NCI-H2107 treated with DMSO at 0.1 percent for 48 hours (cell line): ENCODE measurements around the gene S100A1.
A peak's percentile ranks its signal among the peaks of the same experiment; 100 is the strongest.
"Not testable (repeated sequence)": the region's sequence is repeated elsewhere in the genome, so short reads cannot be mapped to it uniquely, and the experiment has no call there.

Source experiments
- DNase-seq: peaks from one replicate; lab custom pipeline; 2025; ENCODE audit not compliant: unreplicated experiment; lab: John Stamatoyannopoulos, UW

The S100A1 gene

GRCh38 chr1:153629971-153630370 is 1.7 kb downstream of the S100A1 start:
- no peak for DNase-seq

- no peak for DNase-seq
These were observed 2.1 kb downstream of the S100A1 start for GRCh38 chr1:153630384-153630783.

GRCh38 chr1:153631047-153632022 is 3.1 kb downstream of the S100A1 start:
- no peak for DNase-seq

DNA sequence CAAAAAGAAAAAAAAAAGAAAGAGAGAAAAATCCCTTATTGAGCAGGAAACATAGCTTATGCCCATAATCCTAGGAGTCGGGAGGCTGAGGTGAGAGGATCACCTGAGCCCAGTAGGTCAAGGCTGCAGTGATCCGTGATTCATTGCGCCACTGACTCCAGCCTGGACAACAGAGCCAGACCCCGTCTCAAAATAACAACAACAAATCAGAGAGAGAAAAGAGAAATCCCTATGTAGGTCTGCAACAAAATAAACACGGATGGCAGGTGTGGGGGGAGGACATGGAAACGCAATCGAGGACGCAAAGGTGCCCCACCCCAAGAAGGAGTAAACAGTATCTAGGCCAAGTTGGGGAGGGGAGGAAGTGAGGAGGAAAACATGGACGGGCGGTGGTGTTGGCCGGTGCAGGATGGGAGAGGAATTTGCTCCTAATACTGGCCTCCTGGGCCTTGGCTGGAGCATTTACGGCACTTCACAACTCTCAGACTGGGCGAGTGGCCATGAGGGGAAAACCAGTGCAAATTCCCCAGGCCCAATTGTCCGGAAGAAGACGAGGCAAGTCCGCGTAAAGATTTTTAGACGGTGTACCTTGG is 5.0 kb downstream of the S100A1 start:
- no peak for DNase-seq

DNA sequence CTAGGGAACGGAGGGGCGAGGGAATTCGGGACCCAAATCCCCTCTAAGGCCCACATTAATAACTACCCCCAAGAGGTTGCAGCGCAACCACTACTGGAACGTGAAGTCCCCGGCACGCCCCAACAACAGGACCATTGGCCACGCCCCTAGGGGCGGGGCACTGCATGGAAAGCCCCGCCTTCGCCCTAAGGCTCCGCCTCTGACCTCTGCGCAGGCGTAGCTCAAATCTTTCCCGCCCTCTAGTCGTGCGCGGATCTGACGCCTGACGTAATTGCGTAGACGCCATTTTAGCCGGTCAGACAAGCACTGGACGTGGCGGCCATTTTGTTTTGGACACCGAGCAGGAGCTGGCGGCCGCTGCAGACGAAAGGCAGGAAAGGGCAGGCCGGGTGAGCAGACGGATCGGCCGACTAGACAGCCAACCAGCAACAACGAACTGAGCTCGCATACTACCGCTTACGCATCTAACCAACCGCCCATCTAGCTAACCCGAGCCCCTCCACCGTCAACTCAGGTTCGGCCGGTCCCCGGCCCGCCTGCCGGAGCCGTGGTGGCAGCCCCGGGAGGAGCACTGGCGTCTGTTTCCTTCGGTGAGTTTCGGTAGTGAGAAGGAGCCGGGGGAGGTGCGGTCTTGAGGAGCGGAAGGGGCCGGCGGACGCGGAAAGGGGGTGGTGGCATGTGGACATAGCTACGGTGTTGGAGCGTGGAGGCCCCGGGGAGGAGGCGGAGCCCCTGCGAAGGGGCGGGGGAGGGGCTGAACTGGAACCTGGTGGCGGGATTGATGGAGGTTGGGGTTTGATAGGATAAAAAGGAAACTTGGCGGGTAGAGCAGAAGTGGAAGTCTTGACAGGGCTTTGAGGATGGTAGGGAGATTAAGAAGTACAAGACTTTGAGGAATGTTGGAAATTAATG is 5.8 kb downstream of the S100A1 start, which contains the start of gene CHTOP:
TSS of gene CHTOP (plus strand) at position 313 of the 912 bp plus-strand sequence. CDS start 2,523 bp downstream, outside the sequence.
- peak; percentile 89 for DNase-seq

- DNase-seq = no peak
These were observed 7.6 kb downstream of the S100A1 start for GRCh38 chr1:153635872-153636271.

DNA sequence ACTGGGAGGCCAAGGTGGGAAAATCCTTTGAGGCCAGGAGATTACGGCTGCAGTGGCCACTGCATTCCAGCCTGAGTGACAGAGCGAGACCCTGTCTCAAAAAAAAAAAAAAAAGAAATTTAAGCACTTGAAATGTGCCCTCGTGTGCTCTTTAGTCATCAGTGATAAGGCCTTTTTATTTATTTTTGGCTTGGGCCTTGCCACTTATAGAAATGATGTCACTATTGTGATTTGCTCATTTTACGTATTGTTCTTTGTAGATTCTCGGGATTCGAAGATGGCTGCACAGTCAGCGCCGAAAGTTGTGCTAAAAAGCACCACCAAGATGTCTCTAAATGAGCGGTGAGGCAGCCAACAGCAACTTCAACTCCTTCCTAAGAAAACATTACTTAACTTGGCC is 8.1 kb downstream of the S100A1 start:
- no peak for DNase-seq

DNA sequence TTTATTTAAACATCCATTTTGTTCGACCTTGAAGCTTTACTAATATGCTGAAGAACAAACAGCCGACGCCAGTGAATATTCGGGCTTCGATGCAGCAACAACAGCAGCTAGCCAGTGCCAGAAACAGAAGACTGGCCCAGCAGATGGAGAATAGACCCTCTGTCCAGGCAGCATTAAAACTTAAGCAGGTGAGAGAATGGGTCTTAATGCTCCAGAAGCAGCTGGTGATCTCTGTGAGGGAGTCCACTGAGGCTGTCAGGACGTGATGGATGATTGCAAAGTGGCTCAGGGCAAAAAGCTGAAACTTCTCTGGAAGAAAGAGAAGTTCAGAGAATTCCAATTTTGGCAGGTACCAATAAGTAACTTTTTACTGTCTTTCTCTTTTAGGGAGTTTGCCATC is 10.0 kb downstream of the S100A1 start:
- DNase-seq = no peak

GRCh38 chr1:153639280-153639679 is 11.0 kb downstream of the S100A1 start:
- no peak for DNase-seq

DNA sequence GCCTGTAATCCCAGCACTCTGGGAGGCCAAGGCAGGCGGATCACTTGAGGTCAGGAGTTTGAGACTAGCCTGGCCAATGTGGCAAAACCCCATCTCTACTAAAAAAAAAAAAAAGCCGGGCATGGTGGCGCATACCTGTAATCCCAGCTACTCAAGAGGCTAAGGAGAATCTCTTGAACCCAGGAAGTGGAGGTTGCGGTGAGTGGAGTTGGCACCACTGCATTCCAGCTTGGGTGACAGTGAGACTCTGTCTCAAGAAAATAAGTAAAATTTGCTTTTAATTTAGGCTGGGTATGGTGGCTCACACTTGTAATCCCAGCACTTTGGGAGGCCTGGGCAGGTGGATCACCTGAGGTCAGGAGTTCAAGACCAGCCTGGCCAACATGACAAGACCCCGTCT is 12.0 kb downstream of the S100A1 start:
- not testable (repeated sequence) for DNase-seq

- no peak for DNase-seq
These were observed 12.6 kb downstream of the S100A1 start for GRCh38 chr1:153640861-153641260.

GRCh38 chr1:153642161-153642560 is 13.9 kb downstream of the S100A1 start:
- DNase-seq = no peak

- no peak for DNase-seq
These were observed 14.9 kb downstream of the S100A1 start for GRCh38 chr1:153643100-153643499.

- DNase-seq = no peak
These were observed 15.6 kb downstream of the S100A1 start for GRCh38 chr1:153643816-153644215.

DNA sequence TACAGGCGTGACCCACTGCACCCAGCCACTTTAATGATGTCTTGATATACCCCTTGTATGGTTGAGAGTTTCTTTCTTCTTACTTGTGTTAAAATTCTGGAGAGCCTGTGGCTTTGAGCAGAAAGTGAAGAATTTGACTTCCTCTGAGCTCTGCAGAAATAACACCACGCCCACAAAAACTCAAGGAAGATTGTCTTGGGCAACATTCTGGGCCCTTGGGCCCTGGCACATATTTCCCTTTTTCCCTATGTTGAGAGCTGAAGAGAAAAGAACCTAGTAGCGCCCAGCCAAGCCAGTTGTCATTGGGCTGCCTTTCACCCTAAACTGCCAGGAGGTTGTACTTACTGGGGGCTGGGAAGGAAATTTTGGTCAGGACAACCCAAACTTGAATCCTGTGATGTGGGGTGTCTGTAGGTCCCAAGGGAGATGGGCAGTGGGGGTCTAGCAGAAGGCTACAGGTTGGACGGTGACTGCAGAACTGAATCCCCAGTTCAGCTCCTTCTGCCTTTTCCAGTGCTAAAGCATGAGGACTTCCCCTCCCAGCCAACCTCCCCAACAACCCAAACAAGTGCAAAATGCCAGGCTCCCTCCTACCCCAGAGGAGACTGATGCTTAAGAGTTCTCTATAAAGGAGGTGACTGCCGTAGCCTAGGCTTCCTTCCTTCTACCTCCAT is 18.6 kb downstream of the S100A1 start:
- DNase-seq = no peak

- DNase-seq = no peak
These were observed 19.1 kb downstream of the S100A1 start for GRCh38 chr1:153647346-153647714.

DNA sequence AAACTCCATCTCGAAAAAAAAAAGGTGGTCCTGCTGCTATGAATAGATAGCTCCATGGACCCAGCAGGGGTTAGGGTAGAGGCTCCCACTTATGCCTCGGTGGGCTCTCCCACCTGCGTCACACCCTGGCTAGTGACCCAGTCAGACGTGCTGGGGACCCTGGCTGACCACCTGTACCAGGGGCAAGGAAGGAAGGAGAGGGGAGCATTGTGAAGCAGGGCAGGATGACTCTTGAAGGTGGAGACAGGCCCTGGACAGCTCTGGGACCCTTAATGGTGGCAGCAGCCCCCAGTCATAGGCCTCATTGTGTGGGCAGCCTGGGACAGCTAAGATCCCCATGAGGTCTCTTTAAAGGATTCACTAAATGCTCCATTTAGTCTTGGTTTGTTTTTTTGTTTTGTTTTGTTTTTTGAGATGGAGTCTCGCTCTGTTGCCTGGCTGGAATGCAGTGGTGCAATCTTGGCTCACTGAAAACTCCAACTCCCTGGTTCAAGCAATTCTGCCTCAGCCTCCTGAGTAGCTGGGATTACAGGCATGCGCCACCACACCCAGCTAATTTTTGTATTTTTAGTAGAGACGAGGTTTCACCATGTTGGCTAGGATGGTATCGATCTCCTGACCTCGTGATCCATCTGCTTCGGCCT is 19.9 kb downstream of the S100A1 start:
- no peak for DNase-seq

- DNase-seq = no peak
These were observed 21.1 kb downstream of the S100A1 start for GRCh38 chr1:153649137-153649862.

GRCh38 chr1:153649863-153650235 is 21.6 kb downstream of the S100A1 start:
- DNase-seq = no peak

GRCh38 chr1:153651771-153652170 is 23.5 kb downstream of the S100A1 start:
- no peak for DNase-seq
